HK-2 (cell line): ENCODE measurements around the gene TSPAN5.

Experiments used
- DNase-seq: peaks from one replicate; pipeline ENCODE4 v3.0.0-alpha.2; 2018; ENCODE audit not compliant: unreplicated experiment

TSPAN5 gene

DNA sequence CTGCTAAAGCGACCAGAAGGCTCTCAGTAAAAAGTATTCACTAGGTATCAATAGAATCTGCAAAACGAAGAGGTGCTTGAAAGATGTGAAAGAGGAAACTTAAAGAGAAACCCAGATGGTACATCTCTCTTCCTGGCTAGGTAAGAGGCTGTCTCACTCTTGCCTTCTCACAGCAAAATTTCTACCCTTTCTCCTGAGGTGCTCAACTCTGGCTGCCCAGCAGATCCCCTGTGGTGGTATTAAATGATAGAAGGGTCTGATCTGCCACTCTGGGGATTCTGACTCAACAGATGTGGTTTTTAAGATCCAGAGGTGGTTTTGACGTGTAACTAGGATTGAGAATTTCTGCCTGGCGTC, 14.9 kb upstream of the TSPAN5 start:
- no peak for DNase-seq

DNA sequence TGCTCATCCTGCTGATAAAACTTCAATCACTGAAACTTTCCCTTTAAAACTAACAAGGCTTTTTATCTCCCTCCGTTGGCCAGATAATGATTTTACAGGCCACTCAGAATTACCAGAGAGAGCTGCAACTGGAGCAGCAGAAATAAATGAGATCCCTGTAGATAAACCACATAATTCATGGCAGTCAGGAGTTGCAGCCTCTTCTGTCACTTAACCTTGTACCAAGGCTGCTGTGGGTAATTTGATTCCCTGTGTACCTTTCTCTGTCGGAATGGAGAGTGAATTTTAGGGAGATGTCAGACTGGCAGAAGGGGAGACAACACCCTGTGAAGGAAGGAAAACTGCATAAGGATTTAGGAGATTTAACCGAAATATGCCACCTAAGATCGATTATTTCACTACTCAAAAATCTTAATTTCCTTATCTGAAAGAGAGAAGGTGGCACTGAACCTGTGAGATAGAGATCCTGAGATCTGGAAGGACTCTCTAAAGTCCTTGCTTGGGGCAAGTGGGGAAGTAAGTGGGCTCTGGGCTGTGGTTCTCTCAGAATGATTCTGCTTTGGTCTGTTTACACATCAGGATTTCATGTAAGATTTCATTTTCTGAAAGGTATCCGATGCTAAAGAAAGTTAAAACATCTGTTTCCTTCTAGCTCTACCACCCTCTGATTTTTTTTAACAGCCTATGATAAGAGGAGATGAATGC, 14.3 kb upstream of the TSPAN5 start:
- DNase-seq, result no peak

DNA sequence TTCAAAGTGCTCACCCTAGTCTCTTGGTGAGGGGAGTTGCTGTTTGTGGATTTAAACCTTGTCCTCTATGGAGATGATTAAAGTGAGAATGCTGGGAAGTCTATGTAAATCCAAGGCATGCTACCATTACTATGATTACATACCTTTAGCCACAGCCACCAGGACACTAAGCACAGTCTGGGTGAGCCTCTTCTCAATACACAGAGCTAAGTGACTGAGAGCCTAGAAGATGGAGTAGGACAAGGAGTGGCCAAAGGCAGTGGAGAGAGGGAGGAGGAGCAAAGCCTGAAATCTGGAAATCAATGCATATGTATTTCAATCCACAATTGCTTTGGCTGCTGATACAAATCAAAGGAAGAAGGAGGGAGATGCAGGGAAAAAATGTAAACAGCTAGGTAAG, 12.7 kb upstream of the TSPAN5 start:
- no peak for DNase-seq

DNA sequence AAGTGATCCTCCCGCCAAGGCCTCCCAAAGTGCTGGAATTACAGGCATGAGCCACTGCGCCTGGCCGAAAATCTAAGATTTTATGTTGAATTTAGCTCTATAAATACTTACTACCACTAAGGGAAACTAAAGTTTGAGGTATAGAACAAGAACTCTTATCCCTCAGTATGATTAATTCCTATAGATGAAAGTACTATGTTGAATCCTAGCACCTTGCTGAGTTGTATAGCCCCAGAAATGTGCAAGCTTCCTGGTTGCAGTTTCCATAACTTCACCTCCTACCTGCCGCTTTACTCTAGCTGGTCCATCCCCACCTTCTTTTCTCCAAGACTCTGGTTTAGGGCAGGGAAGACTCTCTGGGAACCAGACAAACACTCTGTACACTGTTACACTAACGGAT, 11.8 kb upstream of the TSPAN5 start:
- no peak for DNase-seq

DNA sequence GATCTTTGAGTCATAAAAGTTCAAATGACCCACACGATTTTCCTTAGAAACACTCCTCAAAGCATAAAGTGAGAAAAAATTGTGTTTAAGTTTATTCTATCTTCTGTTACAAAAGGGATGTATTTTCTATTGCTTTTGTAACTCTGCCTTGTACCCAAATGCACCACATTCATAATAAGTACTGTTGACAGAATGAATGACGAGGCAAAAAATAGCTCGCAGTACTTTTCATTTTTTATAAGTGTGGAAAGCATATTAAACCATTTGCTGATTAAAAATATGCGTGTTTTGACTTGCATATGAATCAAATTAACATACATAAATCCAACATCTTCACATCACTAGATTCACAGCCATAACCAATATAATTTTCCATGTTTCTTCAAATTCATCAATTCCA, 11.2 kb upstream of the TSPAN5 start:
- no peak for DNase-seq

DNA sequence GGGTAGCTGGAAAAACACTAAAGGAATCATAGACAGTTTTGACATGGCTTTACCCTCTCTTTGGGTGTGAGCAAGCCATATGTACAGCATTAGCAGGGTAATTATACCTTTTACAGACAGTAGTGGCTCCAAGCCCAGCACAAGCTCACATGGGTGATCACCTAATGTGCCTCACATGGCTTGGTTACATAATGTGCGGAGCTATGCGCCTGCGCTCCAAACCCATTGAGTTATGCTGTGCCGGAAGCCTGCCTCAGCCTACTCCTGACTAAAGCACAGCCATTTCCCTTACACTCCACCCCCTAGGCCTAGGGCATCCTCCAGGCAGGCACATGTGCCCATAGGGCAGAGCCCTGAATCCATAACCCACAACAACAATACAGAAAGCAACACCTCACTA, 6.5 kb upstream of the TSPAN5 start:
- DNase-seq, result no peak

DNA sequence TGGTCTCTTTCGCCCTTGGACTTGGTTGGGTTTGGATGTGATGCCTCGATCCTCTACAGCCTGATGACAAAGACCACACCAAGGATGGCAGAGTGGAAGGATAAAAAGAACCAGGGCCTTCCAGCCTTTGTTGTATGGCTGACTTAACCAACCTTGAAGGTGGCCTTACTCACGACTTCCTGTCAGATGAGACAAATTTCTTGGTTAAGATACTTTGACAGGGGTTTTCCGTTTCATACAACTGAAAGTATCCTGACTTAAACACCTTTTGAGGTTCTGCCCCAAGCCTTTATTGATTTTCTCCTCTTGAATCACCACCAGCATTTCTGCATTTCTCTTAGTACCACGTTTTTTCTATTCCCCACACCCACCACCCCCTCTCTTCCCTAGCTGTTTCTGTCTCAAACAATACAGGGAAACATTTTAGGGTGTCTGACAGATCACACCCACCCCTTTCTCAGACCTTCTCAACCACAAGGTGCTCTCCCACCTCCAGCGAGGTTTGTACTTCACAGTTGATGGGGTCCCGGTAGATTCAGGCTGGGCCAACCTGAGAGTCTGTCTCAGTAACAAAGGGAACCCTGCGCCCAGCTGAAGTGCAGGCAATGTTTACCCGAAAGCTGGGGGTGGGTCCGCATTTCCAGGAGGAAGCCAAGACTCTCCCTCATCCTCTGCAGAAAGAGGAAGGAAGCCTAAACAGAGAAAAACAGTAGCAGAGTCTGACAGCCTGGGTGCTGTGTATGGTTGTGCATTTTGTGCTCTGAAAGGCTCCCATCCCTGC, 5.0 kb upstream of the TSPAN5 start:
- no peak for DNase-seq

DNA sequence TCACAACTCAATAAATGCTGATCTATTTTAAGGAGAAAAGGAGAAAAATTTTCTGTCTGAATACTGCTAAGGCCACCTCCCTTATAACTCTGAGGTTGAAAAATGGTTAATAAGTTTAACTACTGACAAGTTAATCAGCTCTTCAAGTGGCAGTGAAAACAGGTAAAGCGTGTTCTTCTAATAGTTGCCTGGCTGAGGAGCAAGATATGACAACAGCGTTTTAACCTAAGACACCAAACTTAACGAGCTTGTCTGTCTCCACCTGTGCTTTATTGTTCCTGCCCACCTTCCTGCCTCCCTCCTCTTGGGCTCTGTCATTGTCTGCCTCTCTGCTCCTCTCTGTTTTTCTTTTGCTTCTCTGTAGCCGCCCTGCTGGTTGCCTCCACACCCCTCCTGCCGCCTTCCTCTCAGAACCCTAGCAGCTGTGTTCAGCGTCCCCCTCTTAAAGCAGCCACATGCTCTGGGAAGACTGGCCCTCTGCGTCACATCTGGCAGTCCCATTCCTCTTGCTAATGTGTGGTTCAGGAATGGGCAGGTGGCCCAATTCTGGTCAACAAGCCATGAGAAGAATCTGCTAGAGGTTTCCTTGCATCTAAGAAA, 4.3 kb upstream of the TSPAN5 start:
- no peak for DNase-seq

DNA sequence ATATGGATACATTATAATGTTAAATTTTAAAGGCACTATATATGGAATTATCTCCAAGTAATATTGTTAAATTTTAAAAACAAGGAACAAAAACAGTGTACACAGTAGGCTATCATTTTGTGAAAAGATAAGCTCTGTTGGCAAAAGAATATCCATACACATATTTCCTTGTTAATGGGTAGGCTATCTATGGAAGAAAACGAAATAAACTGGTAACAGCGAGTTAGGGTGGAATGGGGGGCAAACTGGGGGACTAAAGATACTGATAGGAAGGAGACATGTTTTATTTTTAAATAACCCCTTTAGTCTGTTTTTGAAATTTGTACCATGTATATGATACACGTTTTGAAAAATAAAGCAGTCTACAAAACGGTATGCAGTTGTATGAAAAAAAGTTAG, 3.6 kb upstream of the TSPAN5 start:
- DNase-seq, result no peak

DNA sequence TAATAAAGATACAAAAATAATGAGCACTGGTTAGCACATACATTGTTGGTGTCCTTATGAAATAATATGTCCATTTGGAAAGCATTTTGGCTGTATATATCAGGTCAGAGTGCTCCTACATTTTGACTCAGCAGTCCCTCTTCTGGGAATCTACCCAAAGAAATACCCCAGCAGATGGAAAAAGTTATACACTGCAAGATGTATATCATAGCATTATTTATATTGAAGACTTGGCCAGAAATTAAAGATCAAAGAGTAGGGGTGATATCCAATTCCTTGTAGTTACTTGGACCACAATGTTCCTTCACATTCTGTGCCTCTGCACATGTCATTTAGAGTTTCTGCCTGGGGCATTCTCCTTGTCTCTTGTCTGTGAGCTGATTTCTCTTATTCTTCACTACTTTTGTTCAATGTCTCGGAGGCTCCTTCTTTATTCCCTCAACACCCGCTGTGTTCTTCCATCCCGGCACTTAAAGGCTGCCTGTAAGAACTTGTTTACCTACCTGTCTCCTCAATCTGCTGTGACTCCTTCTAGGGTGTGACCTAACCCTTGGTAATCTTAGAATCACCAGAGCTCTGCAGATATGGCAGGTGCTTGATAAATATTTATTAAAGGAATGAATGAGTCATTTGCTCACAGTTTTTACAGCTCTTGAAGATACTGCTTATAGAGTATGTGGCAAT, 3.1 kb upstream of the TSPAN5 start:
- DNase-seq, result no peak

DNA sequence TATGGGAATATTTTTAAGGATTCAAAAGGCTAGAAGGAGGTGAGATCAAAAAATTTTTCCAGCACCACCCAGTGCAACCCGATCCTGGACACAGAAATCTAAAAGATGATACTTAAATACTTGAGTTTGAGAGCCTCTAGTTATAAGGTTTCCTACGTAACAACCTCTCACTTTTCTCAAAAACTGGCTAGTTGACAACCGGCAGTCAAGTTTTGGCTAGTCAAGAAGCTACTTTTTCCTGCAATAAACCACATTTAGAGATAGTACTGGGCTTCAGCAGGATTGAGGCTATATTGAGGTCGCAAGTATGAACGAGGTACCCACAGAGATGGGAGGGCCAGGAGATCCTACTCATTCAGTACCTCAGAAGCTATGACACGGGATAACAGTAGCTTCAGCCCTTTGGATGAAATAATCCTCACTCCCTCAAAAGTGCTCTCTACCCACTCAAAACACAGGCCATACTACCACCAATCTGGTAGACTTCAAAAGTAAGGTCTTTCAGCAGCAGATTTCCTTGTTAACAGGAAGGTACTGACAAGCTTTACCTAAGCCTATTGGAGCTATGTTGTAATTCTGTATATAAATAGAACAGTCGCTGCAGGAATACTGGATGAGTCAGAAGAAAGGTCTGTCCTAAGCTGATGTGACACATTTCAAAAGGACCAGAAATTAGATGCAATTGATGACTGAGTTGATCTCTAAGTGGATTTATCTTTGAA, 1.5 kb upstream of the TSPAN5 start:
- DNase-seq, result no peak

DNA sequence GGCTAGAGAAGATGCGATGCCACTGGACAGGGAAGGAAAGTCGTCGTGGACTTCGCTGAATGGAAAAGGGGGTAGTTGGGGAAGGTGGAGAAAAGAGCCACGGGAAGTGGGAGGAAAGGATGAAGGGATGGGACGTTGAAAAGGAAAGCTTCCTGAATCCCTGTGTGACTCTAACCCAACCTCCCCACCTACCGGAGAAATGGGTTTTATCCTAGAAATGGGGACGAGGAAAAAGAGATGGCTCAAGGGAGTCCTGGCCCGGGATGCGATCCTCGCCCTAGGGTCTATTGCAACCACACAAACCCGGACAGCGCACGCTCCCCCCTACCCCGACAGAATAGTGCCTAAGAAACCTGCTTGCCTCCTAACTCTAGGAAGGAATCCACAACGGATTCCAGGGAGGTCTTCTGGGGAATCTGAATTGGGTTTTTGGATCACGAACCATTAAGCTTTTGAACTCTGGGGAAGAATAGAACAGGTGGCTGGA, 738 bp upstream of the TSPAN5 start:
- DNase-seq, result no peak

DNA sequence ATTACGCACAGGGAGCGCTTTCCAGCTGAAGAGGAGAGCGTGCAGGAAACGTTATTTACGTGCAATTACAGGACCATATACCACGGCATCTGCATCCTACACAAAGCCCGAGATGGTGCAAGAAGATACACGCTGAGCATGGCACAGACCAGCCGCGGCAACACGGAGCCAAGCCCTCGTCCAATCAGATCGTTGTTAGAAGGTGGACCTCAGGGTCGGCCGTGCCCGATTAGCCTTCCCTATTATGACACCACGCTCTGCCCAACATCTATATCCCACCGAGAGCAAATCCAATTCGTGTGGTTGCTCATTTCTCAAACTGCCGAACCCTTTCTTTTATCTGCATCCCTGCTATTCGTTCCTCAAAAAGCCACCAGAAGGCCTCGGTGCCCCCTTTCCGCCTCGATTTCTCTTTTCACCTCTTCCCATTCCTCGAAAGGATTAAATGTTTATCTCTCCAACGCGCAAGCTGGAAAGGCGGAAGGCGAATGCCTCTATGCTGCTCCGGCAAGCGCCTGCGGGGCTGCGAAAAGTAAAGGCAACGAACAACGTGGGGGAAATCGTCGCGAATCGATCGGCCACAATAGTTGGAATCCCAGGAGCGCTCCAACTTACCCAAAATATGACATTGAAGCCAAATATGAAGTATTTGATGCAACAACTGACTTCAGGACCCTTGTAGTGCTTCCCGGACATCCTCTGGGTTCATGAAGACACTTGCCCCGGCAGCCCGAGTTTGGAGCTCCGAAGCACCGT, 702 bp downstream of the TSPAN5 start:
- peak; percentile 68 for DNase-seq

DNA sequence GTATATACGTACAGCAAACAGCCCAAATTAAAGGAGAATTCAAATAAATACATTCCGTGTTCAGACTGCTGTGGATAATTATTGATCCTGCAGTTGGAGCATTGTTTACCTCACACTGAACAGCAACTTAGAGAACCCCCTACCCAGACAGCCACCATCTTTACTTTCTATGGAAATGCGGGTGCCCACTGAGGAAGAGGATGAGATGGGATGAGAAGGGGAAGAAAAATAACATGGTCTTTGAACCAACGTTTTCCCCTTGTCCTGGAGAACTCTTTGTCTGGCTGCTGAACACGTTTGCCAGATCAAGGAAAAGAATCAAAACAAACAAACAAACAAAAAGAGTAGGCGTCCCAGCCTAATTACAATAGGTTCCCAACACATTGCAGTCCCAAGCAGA, 1.5 kb downstream of the TSPAN5 start:
- DNase-seq, result no peak

DNA sequence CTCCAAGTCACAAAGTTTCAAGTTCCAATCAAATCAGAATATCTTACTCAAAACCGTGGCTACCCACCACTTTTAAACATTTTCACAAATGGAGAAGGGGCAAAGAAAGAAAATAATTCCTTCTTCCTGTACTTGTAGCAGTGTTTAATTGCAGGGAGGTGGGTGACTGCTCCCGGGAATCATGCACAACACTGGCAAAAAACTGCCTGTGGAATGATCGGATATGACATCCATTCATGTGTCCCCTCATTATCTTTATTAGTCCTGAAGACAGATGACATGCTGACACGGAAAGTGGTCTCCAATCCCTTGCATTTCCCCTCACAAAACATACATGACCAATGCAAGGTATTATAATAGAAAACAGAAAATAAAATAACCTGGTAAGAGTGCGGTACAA, 2.0 kb downstream of the TSPAN5 start:
- no peak for DNase-seq

DNA sequence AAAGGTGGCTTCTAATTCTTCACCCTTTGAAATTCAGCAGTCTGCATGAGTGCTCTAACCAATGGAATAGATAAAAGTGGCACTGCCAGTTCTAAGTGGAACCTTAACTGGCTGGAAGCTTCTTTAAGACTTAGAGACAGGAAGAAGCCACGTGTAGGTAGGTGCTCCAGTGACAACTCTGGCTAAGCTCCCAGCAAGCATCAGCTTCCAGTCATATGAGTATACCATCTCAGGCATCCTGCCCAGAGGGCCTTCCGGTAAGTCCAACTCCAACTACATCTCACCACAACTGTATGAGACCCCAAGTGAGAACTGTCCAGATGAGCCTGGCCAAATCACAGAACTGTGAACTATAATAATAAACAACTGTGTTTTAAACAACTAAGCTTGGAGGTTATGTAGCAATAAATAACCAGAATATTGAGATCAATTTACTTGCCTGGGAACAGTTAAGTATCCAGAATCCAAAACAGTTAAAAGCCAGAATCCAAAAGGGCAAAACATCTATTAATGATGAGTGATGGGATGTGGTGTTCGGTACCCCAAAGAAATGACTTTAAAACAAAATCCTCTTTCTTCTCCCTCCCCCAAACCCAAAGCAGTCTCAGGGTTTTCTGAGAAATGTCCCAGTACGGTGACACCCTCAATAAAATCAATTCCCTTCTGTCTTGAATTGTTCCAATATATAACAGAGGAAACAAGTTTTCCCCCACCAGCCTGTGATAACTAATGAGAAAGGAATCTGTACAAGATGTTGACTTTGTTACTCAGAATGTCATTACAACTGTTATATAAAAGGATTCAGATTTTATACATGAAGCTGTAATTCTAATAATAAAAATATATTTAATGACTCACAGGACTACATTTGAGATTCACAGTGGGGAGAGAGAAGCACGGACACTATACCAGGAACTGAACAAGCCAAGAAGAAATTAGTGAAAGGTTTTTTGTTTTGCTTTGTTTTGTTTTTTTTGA, 4.2 kb downstream of the TSPAN5 start:
- no peak for DNase-seq

DNA sequence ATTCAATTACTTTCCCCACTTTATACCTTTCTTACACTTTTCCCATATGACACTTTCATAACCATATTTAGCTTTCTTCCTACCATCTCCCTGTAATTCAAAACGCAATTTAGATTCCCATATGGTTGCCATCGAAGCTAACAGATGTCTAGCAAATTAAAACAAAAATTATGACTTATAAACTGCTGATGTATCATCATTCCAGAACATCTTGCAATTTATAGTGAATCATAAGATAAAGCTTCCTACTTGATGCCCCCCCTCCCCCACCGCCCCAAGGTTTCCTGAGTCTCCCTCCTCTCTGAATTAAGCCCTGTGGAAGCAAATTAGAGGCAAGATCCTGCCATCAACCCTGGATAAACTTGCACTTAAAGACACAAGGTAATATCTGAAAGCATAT, 5.4 kb downstream of the TSPAN5 start:
- no peak for DNase-seq

DNA sequence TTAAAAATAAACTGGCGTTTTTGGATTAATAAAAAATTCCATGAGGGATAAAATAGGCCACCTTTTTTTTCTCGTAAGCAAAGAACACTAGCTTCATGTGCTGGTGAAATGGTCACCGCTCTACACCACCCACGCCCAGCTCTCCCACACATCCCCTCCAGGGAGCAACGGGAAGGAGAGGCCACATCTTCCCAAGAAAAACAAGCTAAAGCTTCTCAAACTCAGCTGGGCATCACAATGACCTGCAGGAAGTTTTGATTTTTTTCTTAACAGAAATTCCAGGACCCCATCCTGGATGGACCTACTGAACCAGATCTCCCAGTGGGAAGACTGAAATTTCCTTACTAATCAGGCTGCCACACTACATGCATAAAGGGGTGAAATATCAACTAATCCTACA, 9.8 kb downstream of the TSPAN5 start:
- DNase-seq, result no peak

DNA sequence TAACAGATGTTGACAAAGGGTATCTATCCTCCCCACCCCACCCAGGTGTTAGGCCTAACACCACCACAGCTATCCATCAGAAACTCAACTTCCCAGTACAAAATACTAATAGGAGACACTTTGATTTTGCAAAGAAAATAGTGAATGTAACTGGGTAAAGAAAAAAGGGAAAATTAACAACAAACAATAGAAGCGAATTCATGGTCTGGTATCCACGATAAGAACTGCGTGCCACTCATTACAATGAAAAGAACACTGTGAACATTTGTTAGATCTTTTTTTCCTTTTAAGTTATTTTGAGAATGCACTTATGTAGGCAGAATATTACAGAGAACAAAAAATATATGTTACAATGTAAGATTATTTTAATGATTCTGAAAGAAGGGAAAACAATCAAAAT, 12.0 kb downstream of the TSPAN5 start:
- no peak for DNase-seq

DNA sequence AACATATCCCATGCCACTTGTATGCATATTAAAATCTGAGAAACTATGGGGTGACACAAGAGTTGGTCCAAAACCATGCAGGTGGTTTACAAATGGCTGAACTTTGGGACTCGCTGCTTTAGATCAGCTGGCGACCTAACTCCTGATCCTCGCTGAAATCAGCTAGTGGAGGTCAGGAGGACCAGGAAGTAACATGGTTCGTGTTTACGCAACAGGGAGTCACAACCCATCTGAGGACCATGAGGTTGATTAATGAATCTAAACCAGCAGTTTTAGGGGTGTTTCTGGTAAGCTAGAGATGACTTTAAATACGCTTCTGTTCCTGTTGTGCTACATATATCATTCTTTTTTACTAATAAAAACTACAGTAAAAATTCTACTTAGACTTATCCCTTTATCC, 12.9 kb downstream of the TSPAN5 start:
- DNase-seq, result no peak
